ENCODE measurements around the gene KLRK1. TPM values are rescaled to one million over a fixed set of nuclear protein-coding genes. Genes with fewer than 3 reads are reported as not detected.
"Not testable (repeated sequence)": the region's sequence is repeated elsewhere in the genome, so short reads cannot be mapped to it uniquely, and the experiment has no call there.

KLRK1 gene
- total RNA-seq, 1 experiment from 2014 or later = 2.3 TPM

- no peak overlapping the region for H3K27ac Mint-ChIP-seq (ENCODE audit: low read depth, unreplicated experiment)
- no peak for TF ChIP-seq CTCF (IDR thresholded peaks at IDR 0.05; ENCODE audit: unreplicated experiment)
- H3K4me3 Mint-ChIP-seq (ENCODE audit: unreplicated experiment) = no peak overlapping the region
- intact Hi-C loops (cut with micrococcal nuclease) = no loop called here
- no TSS peak for BruUV-seq (replicated peaks)
- ChIA-PET POLR2A (no interaction called here), CTCF (interaction anchor here (0.5 kb wide), 1 partner anchor 375 kb away, joined by 3 read pairs; no protein-coding TSS in a partner anchor)
- no peak for DNase-seq (ENCODE audit: unreplicated experiment)
- peaks cover 17% of the 10 kb centered on the region for H3K4me1 Mint-ChIP-seq (ENCODE audit: insufficient read depth, unreplicated experiment)
- H3K36me3 Mint-ChIP-seq (ENCODE audit: insufficient read depth, unreplicated experiment) = no peaks in the 10 kb centered on the region
- H3K27me3 Mint-ChIP-seq (ENCODE audit: insufficient read depth, unreplicated experiment) = no peaks in the 10 kb centered on the region
- H3K9me3 Mint-ChIP-seq (ENCODE audit: unreplicated experiment) = peaks cover 10% of the 10 kb centered on the region
Observed at GRCh38 chr12:10341892-10342509, 47.8 kb downstream of the KLRK1 start.

DNA sequence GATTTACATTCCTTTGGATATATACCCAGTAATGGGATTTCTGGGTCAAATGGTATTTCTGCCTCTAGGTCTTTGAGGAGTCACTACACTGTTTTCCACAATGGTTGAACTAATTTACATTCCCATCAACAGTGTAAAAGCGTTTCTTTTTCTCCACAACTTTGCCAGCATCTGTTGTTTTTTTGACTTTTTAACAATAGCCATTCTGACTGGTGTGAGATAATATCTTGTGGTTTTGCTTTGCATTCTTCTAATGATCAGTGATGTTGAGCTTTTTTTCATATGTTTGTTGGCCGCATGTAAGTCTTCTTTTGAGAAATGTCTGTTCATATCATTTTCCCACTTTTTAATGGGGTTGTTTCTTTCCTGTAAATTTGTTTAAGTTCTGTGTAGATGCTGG is 48.9 kb downstream of the KLRK1 start:
- BruUV-seq (replicated peaks); H3K36me3 Mint-ChIP-seq (ENCODE audit: insufficient read depth, unreplicated experiment); H3K4me3 Mint-ChIP-seq (ENCODE audit: unreplicated experiment); H3K27me3 Mint-ChIP-seq (ENCODE audit: insufficient read depth, unreplicated experiment); CTCF ChIA-PET; H3K9me3 Mint-ChIP-seq (ENCODE audit: unreplicated experiment); POLR2A ChIA-PET; intact Hi-C loops (cut with micrococcal nuclease); DNase-seq (ENCODE audit: unreplicated experiment); H3K27ac Mint-ChIP-seq (ENCODE audit: low read depth, unreplicated experiment): not testable (repeated sequence)
- H3K4me1 Mint-ChIP-seq (ENCODE audit: insufficient read depth, unreplicated experiment) = peaks cover 17% of the 10 kb centered on the region

GRCh38 chr12:10339053-10339840 is 50.6 kb downstream of the KLRK1 start:
- H3K27ac Mint-ChIP-seq (ENCODE audit: low read depth, unreplicated experiment) = peak overlapping the region; percentile 85
- no peak overlapping the region for H3K4me3 Mint-ChIP-seq (ENCODE audit: unreplicated experiment)
- CTCF ChIA-PET = no interaction called here
- BruUV-seq (replicated peaks) = no TSS peak
- no peak for TF ChIP-seq CTCF (IDR thresholded peaks at IDR 0.05; ENCODE audit: unreplicated experiment)
- peaks cover 29% of the 10 kb centered on the region for H3K4me1 Mint-ChIP-seq (ENCODE audit: insufficient read depth, unreplicated experiment)
- intact Hi-C loops (cut with micrococcal nuclease) = loop anchor here (2.0 kb wide), 1 partner anchor 26 kb away; no protein-coding TSS in a partner anchor
- peak; percentile 26 for DNase-seq (ENCODE audit: unreplicated experiment)
- POLR2A ChIA-PET = interaction anchor here (1.0 to 1.1 kb wide), 2 partner anchors 24 to 26 kb away, joined by 3 read pairs; no protein-coding TSS in a partner anchor
- H3K9me3 Mint-ChIP-seq (ENCODE audit: unreplicated experiment) = peaks cover 8% of the 10 kb centered on the region
- no peaks in the 10 kb centered on the region for H3K27me3 Mint-ChIP-seq (ENCODE audit: insufficient read depth, unreplicated experiment)
- no peaks in the 10 kb centered on the region for H3K36me3 Mint-ChIP-seq (ENCODE audit: insufficient read depth, unreplicated experiment)

- intact Hi-C loops (cut with micrococcal nuclease) = loop anchor here (2.0 kb wide), 1 partner anchor 26 kb away; no protein-coding TSS in a partner anchor
- DNase-seq (ENCODE audit: unreplicated experiment); H3K4me3 Mint-ChIP-seq (ENCODE audit: unreplicated experiment); CTCF ChIA-PET; H3K27me3 Mint-ChIP-seq (ENCODE audit: insufficient read depth, unreplicated experiment); H3K36me3 Mint-ChIP-seq (ENCODE audit: insufficient read depth, unreplicated experiment); H3K9me3 Mint-ChIP-seq (ENCODE audit: unreplicated experiment); BruUV-seq (replicated peaks): not testable (repeated sequence)
- Mint-ChIP-seq H3K27ac (ENCODE audit: low read depth, unreplicated experiment) (peak overlapping the region; percentile 53), H3K4me1 (ENCODE audit: insufficient read depth, unreplicated experiment) (peaks cover 29% of the 10 kb centered on the region)
- POLR2A ChIA-PET = interaction anchor here (1.0 kb wide), 1 partner anchor 24 kb away, joined by 3 read pairs; no protein-coding TSS in a partner anchor
Observed at GRCh38 chr12:10338470-10338869, 51.4 kb downstream of the KLRK1 start.

- CTCF ChIA-PET; H3K27me3 Mint-ChIP-seq (ENCODE audit: insufficient read depth, unreplicated experiment); H3K9me3 Mint-ChIP-seq (ENCODE audit: unreplicated experiment); POLR2A ChIA-PET; BruUV-seq (replicated peaks); H3K27ac Mint-ChIP-seq (ENCODE audit: low read depth, unreplicated experiment); H3K4me3 Mint-ChIP-seq (ENCODE audit: unreplicated experiment); H3K36me3 Mint-ChIP-seq (ENCODE audit: insufficient read depth, unreplicated experiment); intact Hi-C loops (cut with micrococcal nuclease); DNase-seq (ENCODE audit: unreplicated experiment): not testable (repeated sequence)
- peaks cover 37% of the 10 kb centered on the region for H3K4me1 Mint-ChIP-seq (ENCODE audit: insufficient read depth, unreplicated experiment)
Observed at GRCh38 chr12:10336196-10336595, 53.6 kb downstream of the KLRK1 start.
